HepG2 (cell line): ENCODE data around the gene LTA4H. TPM values are rescaled to one million over a fixed set of nuclear protein-coding genes. Genes with fewer than 3 reads are reported as not detected.

ENCODE experiments used
- IKZF1 ChIP-seq: fragments of 450-650 bp; IDR thresholded peaks from 2 replicates; pipeline ENCODE4 v1.7.1; 2016
- KDM3A ChIP-seq: IDR thresholded peaks from 2 replicates; pipeline ENCODE4 v1.6.1; 2018; ENCODE audit warnings: low read depth, missing compliant biosample characterization
- RXRB ChIP-seq: IDR thresholded peaks from 2 replicates; pipeline ENCODE4 v1.6.1; 2016; ENCODE audit warnings: borderline replicate concordance, missing genetic modification reagents, missing compliant biosample characterization
- SAFB2 ChIP-seq: sonication (generic); formaldehyde crosslinking; IDR thresholded peaks from 2 replicates; pipeline ENCODE4 v1.5.1; 2020; ENCODE audit warnings: missing genetic modification reagents, low read depth, mild to moderate bottlenecking, borderline replicate concordance
- ZNF367 ChIP-seq: sonication (generic); formaldehyde crosslinking; IDR thresholded peaks from 2 replicates; pipeline ENCODE4 v1.4.0; 2020; ENCODE audit warnings: missing genetic modification reagents, borderline replicate concordance
- ZNF629 ChIP-seq: sonication (generic); formaldehyde crosslinking; conservative IDR thresholded peaks from 2 replicates; pipeline ENCODE4 v1.5.0; 2020; ENCODE audit warnings: missing genetic modification reagents
- polyA plus RNA-seq, 8 experiments: library from polyadenylated mRNA; depleted of rRNA in 3 of 8; stranded (reverse) in 7 of 8; unstranded in 1 of 8; fragments of >200 nt; fragmentation: Illumina TruSeq in 4 of 8; extraction: Trizol in 4 of 8; gene quantifications; 2 replicates each; pipeline versions ENCODE4 v1.2.1 to v1.2.3, GENCODE V29; 2011 to 2016; ENCODE audit warnings: low read depth in 4 of 8, missing spikeins in 1 of 8, mixed read lengths in 1 of 8; ENCODE audit not compliant: insufficient read depth in 1 of 8
- total RNA-seq, 5 experiments: library from RNA; depleted of rRNA; stranded (reverse); fragments of >200 nt; fragmentation: Illumina TruSeq; extraction: Trizol; gene quantifications; 2 replicates each; pipeline ENCODE4 v1.2.3, GENCODE V29; 2016; ENCODE audit warnings: low read depth in 1 of 5
- TF ChIP-seq, protein P1 (sequence below): sonication (generic); formaldehyde crosslinking; IDR thresholded peaks from 2 replicates; pipeline ENCODE4 v1.4.0; 2020; ENCODE audit warnings: missing genetic modification reagents
- TF ChIP-seq, protein P2 (sequence below), 2 experiments: IDR thresholded peaks; 2 replicates each; pipeline ENCODE4 v1.6.1; 2011 to 2012; ENCODE audit warnings: low read length in 2 of 2, borderline replicate concordance in 1 of 2, low read depth in 1 of 2, mild to moderate bottlenecking in 1 of 2, moderate library complexity in 1 of 2
- TF ChIP-seq, protein P3 (sequence below): sonication (generic); formaldehyde crosslinking; IDR thresholded peaks from 2 replicates; pipeline ENCODE4 v1.4.0; 2020; ENCODE audit warnings: low read depth, mild to moderate bottlenecking, missing genetic modification reagents
- TF ChIP-seq, protein P4 (sequence below): sonication (generic); formaldehyde crosslinking; IDR thresholded peaks from 2 replicates; pipeline ENCODE4 v1.5.0; 2020; ENCODE audit warnings: missing genetic modification reagents, mild to moderate bottlenecking, borderline replicate concordance
- TF ChIP-seq, protein P5 (sequence below): sonication (generic); formaldehyde crosslinking; IDR thresholded peaks from 2 replicates; pipeline ENCODE4 v1.8.0; 2022; ENCODE audit warnings: missing genetic modification reagents, mild to moderate bottlenecking, inconsistent platforms, borderline replicate concordance
- TF ChIP-seq, protein P6 (sequence below): sonication (generic); formaldehyde crosslinking; IDR thresholded peaks from 2 replicates; pipeline ENCODE4 v1.9.0; 2021; ENCODE audit warnings: missing genetic modification reagents, borderline replicate concordance

Gene LTA4H
- total and polyA plus RNA-seq, 2 of the 13 experiments (the other 11 are each of a cell fraction or from before 2014, with no cell fraction given), result 87.5 to 90.4 TPM

DNA sequence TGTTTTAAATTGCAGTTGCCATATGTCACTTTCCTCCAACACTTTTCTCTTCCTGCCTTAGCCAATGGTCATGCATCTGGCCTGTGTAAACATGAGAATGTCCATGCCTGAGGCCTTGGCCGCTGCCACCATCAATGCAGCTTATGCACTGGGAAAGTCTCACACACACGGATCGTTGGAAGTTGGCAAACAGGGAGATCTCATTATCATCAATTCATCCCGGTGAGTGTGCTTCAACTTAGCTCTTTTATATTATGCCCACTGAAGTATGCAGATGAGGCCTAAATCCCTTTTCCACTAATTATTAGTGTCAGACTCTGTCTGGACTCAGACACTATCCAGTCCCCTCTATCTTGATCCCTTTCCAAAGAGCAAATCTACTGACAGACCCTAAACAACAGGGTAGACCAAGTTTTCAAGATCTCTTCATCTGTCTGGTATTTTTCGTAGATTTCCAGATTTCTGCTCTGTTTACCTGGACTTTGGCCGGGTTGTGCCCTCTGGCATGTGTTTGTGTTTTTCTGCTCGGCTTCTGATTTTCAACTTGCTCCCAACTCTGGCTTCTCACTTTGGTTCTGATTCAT is 69.0 kb downstream of the LTA4H start (continued):
- TF ChIP-seq, protein P1, sequence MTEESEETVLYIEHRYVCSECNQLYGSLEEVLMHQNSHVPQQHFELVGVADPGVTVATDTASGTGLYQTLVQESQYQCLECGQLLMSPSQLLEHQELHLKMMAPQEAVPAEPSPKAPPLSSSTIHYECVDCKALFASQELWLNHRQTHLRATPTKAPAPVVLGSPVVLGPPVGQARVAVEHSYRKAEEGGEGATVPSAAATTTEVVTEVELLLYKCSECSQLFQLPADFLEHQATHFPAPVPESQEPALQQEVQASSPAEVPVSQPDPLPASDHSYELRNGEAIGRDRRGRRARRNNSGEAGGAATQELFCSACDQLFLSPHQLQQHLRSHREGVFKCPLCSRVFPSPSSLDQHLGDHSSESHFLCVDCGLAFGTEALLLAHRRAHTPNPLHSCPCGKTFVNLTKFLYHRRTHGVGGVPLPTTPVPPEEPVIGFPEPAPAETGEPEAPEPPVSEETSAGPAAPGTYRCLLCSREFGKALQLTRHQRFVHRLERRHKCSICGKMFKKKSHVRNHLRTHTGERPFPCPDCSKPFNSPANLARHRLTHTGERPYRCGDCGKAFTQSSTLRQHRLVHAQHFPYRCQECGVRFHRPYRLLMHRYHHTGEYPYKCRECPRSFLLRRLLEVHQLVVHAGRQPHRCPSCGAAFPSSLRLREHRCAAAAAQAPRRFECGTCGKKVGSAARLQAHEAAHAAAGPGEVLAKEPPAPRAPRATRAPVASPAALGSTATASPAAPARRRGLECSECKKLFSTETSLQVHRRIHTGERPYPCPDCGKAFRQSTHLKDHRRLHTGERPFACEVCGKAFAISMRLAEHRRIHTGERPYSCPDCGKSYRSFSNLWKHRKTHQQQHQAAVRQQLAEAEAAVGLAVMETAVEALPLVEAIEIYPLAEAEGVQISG (CRISPR knock-in tag), result peak; percentile 53
- TF ChIP-seq SAFB2 (CRISPR knock-in tag) (no peak), ZNF367 (no peak), KDM3A (CRISPR knock-in tag) (0 out of 2 replicates have a peak, but pooled peaks have one; percentile 47), IKZF1 (no peak), ZNF629 (CRISPR knock-in tag) (no peak), RXRB (CRISPR knock-in tag) (peak; percentile 61)
- TF ChIP-seq, protein P2, sequence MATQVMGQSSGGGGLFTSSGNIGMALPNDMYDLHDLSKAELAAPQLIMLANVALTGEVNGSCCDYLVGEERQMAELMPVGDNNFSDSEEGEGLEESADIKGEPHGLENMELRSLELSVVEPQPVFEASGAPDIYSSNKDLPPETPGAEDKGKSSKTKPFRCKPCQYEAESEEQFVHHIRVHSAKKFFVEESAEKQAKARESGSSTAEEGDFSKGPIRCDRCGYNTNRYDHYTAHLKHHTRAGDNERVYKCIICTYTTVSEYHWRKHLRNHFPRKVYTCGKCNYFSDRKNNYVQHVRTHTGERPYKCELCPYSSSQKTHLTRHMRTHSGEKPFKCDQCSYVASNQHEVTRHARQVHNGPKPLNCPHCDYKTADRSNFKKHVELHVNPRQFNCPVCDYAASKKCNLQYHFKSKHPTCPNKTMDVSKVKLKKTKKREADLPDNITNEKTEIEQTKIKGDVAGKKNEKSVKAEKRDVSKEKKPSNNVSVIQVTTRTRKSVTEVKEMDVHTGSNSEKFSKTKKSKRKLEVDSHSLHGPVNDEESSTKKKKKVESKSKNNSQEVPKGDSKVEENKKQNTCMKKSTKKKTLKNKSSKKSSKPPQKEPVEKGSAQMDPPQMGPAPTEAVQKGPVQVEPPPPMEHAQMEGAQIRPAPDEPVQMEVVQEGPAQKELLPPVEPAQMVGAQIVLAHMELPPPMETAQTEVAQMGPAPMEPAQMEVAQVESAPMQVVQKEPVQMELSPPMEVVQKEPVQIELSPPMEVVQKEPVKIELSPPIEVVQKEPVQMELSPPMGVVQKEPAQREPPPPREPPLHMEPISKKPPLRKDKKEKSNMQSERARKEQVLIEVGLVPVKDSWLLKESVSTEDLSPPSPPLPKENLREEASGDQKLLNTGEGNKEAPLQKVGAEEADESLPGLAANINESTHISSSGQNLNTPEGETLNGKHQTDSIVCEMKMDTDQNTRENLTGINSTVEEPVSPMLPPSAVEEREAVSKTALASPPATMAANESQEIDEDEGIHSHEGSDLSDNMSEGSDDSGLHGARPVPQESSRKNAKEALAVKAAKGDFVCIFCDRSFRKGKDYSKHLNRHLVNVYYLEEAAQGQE (IDR thresholded peaks at IDR 0.05; ENCODE audit: borderline replicate concordance in 1 of 2, low read depth in 1 of 2, low read length in 2 of 2), result no peak; a peak in 1 of 4 replicates
- TF ChIP-seq, protein P3, sequence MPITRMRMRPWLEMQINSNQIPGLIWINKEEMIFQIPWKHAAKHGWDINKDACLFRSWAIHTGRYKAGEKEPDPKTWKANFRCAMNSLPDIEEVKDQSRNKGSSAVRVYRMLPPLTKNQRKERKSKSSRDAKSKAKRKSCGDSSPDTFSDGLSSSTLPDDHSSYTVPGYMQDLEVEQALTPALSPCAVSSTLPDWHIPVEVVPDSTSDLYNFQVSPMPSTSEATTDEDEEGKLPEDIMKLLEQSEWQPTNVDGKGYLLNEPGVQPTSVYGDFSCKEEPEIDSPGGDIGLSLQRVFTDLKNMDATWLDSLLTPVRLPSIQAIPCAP (CRISPR knock-in tag), result no peak
- TF ChIP-seq, protein P4, sequence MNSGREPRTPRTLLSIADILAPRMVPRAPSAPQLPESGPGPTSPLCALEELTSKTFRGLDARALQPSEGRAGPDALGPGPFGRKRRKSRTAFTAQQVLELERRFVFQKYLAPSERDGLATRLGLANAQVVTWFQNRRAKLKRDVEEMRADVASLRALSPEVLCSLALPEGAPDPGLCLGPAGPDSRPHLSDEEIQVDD (CRISPR knock-in tag), result no peak
- TF ChIP-seq, protein P5, sequence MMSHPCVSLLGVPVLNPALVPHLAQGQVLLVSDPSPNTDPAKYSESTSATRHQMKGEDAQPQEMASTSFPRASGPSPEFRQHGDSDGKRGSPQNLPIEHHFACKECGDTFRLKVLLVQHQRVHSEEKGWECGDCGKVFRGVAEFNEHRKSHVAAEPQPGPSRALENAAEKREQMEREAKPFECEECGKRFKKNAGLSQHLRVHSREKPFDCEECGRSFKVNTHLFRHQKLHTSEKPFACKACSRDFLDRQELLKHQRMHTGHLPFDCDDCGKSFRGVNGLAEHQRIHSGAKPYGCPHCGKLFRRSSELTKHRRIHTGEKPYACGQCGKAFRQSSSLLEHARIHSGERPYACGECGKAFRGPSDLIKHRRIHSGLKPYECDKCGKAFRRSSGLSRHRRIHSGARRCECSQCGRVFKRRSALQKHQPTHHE, result 0 out of 2 replicates have a peak, but pooled peaks have one; percentile 40
- TF ChIP-seq, protein P6, sequence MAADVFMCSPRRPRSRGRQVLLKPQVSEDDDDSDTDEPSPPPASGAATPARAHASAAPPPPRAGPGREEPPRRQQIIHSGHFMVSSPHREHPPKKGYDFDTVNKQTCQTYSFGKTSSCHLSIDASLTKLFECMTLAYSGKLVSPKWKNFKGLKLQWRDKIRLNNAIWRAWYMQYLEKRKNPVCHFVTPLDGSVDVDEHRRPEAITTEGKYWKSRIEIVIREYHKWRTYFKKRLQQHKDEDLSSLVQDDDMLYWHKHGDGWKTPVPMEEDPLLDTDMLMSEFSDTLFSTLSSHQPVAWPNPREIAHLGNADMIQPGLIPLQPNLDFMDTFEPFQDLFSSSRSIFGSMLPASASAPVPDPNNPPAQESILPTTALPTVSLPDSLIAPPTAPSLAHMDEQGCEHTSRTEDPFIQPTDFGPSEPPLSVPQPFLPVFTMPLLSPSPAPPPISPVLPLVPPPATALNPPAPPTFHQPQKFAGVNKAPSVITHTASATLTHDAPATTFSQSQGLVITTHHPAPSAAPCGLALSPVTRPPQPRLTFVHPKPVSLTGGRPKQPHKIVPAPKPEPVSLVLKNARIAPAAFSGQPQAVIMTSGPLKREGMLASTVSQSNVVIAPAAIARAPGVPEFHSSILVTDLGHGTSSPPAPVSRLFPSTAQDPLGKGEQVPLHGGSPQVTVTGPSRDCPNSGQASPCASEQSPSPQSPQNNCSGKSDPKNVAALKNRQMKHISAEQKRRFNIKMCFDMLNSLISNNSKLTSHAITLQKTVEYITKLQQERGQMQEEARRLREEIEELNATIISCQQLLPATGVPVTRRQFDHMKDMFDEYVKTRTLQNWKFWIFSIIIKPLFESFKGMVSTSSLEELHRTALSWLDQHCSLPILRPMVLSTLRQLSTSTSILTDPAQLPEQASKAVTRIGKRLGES (CRISPR knock-in tag), result no peak
